ENCODE data around the gene MOB4.
A peak's percentile ranks its signal among the peaks of the same experiment; 100 is the strongest.
"Not testable (repeated sequence)": the region's sequence is repeated elsewhere in the genome, so short reads cannot be mapped to it uniquely, and the experiment has no call there.

Gene MOB4

DNA sequence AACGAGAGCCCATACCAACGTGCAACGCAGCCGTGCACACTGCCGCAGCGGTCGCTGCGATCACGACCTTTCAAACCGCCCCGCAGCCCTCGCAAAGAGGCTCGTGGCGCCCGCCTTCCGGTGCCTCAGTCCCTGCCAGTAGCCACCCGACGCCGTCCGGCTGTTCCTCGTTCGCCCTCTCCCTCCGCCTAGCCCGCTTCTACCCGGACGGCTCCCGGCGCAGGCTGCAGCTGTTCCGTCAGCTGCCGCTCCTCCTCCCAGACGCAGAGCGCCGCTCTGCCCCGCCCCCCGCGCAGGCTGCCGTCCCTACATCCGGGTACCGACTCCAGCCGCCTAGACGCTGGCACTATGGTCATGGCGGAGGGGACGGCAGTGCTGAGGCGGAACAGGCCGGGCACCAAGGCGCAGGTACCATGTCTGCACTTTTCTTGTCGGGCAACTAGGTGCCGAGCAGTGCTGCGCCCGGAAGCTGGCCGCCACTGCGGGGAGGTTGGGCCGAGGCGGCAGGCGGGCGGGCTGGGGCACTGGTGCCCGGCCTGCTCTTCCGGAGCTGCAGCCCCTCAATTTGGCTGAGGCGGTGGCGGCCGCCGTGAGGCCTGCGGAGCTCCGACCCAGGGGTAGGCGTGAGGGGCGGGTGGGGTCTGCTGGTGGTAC, at the start of gene MOB4:
TSS of gene MOB4 (plus strand) at position 328 of the 654 bp plus-strand sequence. CDS start at position 349, 21 bp downstream.
- peak; percentile 99 for DNase-seq (ENCODE audit: low read depth)
- TF ChIP-seq, protein P1, sequence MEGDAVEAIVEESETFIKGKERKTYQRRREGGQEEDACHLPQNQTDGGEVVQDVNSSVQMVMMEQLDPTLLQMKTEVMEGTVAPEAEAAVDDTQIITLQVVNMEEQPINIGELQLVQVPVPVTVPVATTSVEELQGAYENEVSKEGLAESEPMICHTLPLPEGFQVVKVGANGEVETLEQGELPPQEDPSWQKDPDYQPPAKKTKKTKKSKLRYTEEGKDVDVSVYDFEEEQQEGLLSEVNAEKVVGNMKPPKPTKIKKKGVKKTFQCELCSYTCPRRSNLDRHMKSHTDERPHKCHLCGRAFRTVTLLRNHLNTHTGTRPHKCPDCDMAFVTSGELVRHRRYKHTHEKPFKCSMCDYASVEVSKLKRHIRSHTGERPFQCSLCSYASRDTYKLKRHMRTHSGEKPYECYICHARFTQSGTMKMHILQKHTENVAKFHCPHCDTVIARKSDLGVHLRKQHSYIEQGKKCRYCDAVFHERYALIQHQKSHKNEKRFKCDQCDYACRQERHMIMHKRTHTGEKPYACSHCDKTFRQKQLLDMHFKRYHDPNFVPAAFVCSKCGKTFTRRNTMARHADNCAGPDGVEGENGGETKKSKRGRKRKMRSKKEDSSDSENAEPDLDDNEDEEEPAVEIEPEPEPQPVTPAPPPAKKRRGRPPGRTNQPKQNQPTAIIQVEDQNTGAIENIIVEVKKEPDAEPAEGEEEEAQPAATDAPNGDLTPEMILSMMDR (IDR thresholded peaks at IDR 0.05; ENCODE audit: low read depth, low read length), result no peak
- TF ChIP-seq POLR2A (IDR thresholded peaks at IDR 0.05; ENCODE audit: extremely low read depth, insufficient read length) (peak; percentile 85), MYC (IDR thresholded peaks at IDR 0.05; ENCODE audit: low read depth, low read length) (peak; percentile 93)
- TF ChIP-seq, protein P2, sequence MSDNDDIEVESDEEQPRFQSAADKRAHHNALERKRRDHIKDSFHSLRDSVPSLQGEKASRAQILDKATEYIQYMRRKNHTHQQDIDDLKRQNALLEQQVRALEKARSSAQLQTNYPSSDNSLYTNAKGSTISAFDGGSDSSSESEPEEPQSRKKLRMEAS (IDR thresholded peaks at IDR 0.05; ENCODE audit: low read depth, low read length), result peak; percentile 82
- H3K4me3 ChIP-seq (ENCODE audit: low read depth, low read length), result peak within 1 kb of the TSS; percentile 99

DNA sequence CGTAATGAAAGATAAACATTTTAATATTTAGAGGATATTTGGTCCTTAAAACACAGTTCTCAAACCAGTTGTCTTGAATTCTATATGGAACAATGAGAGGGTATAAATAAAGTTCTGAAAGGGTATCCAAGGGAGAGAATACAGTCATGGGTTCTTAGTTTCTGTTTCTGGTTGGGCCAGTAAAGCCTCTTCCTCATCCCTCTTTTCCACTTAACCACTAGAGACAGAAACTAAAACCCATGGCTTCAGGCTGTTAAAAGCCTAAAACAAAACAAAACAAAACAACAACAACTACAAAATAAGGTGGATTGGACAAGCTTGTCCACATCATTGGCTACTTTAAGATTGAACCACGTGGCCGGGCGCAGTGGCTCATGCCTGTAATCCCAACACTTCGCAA, 43.7 kb upstream of the MOB4 start:
- H3K4me3 ChIP-seq (ENCODE audit: low read depth, low read length), result no peak overlapping the region
- no peak for TF ChIP-seq POLR2A (IDR thresholded peaks at IDR 0.05; ENCODE audit: extremely low read depth, insufficient read length)
- no peak for DNase-seq (ENCODE audit: low read depth)

DNA sequence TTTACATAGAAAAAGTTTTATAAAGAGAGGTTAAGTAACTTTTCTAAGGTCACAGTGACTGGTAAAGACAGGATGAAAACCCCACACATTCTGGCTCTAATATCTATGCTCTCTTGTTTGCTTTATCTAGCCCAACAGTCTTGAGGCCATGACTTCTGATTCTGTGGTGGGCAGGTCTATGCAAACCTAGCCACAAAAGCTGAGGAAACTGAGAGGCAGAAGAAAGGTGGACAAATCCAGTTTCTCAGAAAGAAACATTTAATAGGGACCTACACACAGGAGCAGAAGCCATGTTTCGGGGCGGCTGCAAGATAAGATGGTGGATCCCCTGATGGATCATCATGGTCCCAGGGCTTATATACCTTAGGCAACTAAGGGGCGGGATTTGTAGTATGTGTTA, 38.1 kb upstream of the MOB4 start:
- H3K4me3 ChIP-seq (ENCODE audit: low read depth, low read length), result no peak overlapping the region
- DNase-seq (ENCODE audit: low read depth), result no peak
- TF ChIP-seq MYC (IDR thresholded peaks at IDR 0.05; ENCODE audit: low read depth, low read length) (no peak), POLR2A (IDR thresholded peaks at IDR 0.05; ENCODE audit: extremely low read depth, insufficient read length) (no peak)
- TF ChIP-seq, protein P2 (IDR thresholded peaks at IDR 0.05; ENCODE audit: low read depth, low read length), result no peak
- TF ChIP-seq, protein P1 (IDR thresholded peaks at IDR 0.05; ENCODE audit: low read depth, low read length), result no peak

DNA sequence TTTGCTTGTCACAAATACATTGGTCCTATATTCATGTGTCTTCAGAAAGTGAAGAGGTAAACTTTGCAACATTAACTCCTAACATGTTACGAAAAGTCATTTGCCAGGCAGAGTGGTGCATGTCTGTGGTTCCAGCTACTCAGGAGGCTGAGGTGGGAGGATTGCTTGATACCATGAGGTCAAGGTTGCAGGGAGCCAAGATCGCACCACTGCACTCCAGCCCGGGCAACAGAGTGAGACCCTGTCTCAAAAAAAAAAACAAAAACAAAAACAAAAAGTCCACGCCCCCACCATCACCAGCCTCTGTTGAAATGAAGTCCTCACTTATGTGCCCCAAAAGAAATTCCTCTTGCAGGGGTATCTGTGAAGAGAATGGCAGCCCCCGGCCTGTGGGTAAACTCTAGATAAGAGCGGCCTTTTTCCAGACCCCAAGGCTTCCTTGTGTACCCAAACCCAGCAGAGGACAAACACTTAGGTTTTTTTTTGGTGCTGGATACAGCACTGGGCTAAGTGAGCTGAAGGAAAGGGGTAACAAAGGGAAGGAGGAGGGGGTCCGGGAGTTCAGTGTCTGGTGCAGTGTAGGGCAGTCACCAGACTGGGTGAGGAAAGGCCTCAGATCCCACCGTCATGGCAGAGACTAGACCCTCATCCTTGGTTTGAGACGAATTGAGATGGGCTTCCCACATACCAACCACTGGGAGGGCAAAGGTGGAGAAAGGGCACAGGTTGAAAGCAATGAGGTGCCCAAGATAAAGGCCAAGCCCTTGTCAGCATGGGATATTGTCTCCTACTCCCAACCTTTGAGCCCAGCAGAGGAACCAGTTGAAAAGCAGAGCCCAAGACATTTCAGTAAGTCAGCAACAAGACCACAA, 35.5 kb upstream of the MOB4 start:
- TF ChIP-seq, protein P2 (IDR thresholded peaks at IDR 0.05; ENCODE audit: low read depth, low read length), result no peak
- TF ChIP-seq POLR2A (IDR thresholded peaks at IDR 0.05; ENCODE audit: extremely low read depth, insufficient read length) (no peak), MYC (IDR thresholded peaks at IDR 0.05; ENCODE audit: low read depth, low read length) (no peak)
- TF ChIP-seq, protein P1 (IDR thresholded peaks at IDR 0.05; ENCODE audit: low read depth, low read length), result no peak
- no peak for DNase-seq (ENCODE audit: low read depth)
- H3K4me3 ChIP-seq (ENCODE audit: low read depth, low read length), result no peak overlapping the region

DNA sequence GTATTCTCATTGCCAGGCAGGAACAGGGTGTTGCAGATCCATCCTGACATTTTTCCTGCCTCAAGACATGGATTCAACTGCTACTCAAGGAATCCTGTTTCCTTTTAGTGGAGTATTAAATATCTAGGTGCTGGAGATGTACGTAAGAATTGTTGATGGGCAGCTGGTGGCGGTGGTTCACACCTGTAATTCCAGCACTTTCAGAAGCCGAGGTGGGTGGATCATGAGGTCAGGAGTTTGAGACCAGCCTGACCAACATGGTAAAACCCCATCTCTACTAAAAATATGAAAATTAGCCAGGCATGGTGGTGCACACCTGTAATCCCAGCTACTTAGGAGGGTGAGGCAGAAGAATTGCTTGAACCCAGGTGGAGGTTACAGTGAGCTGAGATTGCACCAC, 31.6 kb upstream of the MOB4 start:
- H3K4me3 ChIP-seq (ENCODE audit: low read depth, low read length); DNase-seq (ENCODE audit: low read depth): not testable (repeated sequence)

DNA sequence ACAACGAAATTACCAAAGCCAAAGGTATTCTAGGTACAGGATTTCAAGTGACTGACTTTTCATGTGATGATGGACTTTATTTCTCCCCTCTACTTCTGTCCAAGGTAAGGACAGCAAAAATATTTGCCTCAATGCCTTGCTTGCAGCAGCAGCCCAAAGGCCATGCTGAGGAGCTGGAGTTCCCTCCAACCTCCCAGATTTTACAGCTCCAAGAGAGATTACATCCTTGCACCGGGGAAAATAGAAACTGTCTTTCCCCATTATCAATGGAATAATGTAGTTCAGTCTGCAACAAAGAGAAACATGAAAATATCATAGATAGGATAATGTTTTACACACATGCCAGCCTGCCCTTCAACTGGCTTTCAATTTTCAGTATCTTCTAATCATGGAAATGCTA, 29.7 kb upstream of the MOB4 start:
- DNase-seq (ENCODE audit: low read depth), result no peak
- H3K4me3 ChIP-seq (ENCODE audit: low read depth, low read length), result no peak overlapping the region
- TF ChIP-seq, protein P2 (IDR thresholded peaks at IDR 0.05; ENCODE audit: low read depth, low read length), result no peak
- no peak for TF ChIP-seq MYC (IDR thresholded peaks at IDR 0.05; ENCODE audit: low read depth, low read length)
- no peak for TF ChIP-seq POLR2A (IDR thresholded peaks at IDR 0.05; ENCODE audit: extremely low read depth, insufficient read length)
- TF ChIP-seq, protein P1 (IDR thresholded peaks at IDR 0.05; ENCODE audit: low read depth, low read length), result no peak
